GM10248 (cell line): ENCODE measurements around the gene KRT34.

Source experiments
- CTCF ChIA-PET: fragments of 300-600 bp; sonication (Branson Sonifier 250); formaldehyde crosslinking; extraction: SDS; loops from one replicate; lab custom pipeline; 2021; ENCODE audit warnings: antibody characterized with exemption; lab: Yijun Ruan, JAX
- POLR2A ChIA-PET: fragments of 350-650 bp; sonication (Branson Sonifier 250); formaldehyde crosslinking; extraction: SDS; loops from one replicate; lab custom pipeline; 2020; ENCODE audit warnings: antibody characterized with exemption; lab: Yijun Ruan, JAX
- DNase-seq: peaks from one replicate; pipeline ENCODE4 v3.0.0; 2012; ENCODE audit errors: extremely low spot score
- TF ChIP-seq, protein P1 (sequence below): IDR thresholded peaks from 2 replicates; pipeline ENCODE4 v1.5.1; 2012; ENCODE audit warnings: mild to moderate bottlenecking, low read depth; ENCODE audit errors: extremely low read depth, missing control alignments, control extremely low read depth

Gene KRT34

DNA sequence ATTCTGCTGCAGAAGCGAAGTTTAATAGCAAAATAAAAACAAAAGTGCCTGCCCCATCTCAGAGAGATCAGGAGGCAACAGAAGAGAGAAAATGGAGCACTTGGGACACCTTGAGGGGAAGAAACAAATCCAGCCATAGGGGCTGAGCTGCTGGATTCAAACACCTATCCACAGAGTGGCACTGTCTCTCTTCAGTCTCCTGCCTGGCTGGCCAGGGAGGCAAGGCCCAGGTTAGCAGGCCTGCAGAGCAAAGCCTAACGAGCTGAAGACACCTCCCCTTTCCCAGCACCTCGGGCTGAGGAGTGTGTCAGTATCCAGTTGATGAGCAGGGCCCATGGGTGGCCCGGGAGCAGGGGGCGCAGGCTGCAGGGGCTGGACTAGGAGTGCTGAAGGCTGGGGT is 24.1 kb upstream of the KRT34 start:
- CTCF ChIA-PET: no interaction called here

DNA sequence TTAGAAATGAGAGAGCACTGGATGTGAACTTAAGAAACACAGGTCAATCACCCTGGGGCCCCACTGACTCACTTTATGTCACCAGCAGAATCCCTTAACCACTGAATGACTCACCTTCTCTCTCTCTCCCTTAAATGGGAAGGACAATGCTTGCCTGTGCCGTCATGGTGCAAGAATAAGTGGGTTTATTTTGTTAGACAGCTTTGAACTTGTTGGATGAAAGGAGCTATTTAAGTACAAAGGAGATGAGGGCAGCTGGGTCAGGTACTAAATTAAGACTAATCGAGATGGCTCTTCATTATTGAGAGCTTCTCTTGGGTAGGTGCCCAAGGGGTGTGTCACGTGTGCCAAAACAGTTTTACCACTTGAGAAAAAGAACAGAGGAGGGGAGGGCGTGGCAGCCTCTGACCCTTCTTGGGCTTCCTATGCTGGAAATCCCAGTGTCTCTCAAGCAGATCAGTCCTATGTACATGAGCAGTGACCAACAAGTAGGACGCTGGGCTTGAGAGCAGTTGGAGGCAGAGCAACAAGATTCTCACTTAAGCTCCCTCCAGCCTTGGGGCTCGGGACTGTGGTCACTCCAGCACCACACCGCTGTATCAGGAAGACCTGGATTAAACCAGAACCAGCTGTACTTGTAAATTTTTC is 22.0 kb upstream of the KRT34 start:
- ChIA-PET POLR2A (no interaction called here), CTCF (interaction anchor here (1.0 to 1.7 kb wide), 7 partner anchors 13 to 245 kb away, joined by 3 to 6 read pairs (median 3); no protein-coding TSS in a partner anchor)
- no peak for DNase-seq
- TF ChIP-seq, protein P1, sequence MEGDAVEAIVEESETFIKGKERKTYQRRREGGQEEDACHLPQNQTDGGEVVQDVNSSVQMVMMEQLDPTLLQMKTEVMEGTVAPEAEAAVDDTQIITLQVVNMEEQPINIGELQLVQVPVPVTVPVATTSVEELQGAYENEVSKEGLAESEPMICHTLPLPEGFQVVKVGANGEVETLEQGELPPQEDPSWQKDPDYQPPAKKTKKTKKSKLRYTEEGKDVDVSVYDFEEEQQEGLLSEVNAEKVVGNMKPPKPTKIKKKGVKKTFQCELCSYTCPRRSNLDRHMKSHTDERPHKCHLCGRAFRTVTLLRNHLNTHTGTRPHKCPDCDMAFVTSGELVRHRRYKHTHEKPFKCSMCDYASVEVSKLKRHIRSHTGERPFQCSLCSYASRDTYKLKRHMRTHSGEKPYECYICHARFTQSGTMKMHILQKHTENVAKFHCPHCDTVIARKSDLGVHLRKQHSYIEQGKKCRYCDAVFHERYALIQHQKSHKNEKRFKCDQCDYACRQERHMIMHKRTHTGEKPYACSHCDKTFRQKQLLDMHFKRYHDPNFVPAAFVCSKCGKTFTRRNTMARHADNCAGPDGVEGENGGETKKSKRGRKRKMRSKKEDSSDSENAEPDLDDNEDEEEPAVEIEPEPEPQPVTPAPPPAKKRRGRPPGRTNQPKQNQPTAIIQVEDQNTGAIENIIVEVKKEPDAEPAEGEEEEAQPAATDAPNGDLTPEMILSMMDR: no peak

More for the DNA sequence above, 24.1 kb upstream of the KRT34 start:
- POLR2A ChIA-PET: no interaction called here
- TF ChIP-seq, protein P1: no peak
- no peak for DNase-seq

DNA sequence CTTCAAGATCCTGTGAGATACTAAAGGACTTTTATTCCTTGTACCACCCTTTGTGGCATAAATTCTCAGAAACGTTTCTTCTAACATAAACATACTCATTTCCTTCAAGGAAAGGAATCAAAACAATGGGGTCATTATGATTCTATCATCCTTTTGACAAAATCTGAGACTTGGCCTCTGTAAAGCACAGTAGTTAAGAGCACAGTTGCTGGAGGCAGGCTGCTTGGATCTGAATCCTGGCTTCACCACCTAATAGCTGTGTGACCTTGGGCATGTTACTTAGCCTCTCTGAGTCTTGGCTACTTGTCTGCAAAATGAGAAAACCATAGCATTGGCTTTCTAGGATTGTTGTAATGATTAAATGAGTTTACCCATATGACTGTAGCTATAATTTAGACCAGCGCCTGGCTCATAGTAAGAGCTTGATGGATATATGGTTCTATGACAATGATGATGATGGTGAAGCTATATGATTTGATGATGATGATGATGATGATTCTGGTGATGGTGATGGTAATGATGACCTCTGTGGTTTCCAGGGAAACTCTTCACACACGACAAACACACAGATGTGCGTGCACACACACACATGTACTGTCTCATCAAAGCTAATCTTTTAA is 21.4 kb upstream of the KRT34 start:
- ChIA-PET POLR2A (no interaction called here), CTCF (interaction anchor here (1.1 to 1.6 kb wide), 5 partner anchors 12 to 245 kb away, joined by 3 to 6 read pairs (median 3); no protein-coding TSS in a partner anchor)
- DNase-seq: no peak
- TF ChIP-seq, protein P1: no peak

- DNase-seq: no peak
- ChIA-PET POLR2A (no interaction called here), CTCF (no interaction called here)
- TF ChIP-seq, protein P1: no peak
Observed at GRCh38 chr17:41402161-41402560, 20.1 kb upstream of the KRT34 start.

DNA sequence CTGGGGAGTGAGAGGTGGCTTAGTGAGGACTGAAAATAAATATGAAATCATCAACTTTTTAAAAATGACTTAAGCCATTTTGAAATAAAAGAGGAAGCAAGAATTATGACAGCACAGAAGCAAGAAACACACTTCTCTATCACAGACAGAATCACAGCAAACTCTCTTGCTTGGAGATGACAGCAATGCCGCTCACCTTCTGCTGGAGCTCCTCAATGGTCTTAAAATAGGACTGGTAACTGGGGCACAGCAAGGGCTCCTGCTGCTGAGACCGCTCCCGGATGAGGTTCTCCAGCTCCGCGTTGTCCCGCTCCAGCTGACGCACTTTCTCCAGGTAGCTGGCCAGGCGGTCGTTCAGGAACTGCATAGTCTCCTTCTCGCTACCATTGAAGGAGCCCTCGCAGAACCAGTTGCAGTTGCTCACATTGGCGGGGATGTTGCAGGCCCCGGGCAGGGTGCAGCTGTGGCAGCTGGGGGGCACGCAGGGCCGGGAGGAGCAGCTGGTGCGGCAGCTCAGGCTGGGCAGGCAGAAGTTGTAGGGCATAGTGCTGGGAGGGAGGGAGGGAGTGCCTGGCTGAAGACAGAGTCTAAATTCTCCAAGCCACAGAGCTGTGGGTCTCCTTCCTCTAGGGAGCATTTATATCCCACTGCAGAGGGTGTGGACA is 15.0 kb upstream of the KRT34 start, which contains the start of gene KRT31:
KRT31 (minus strand) TSS at position 613 of the 665 bp plus-strand sequence; CDS start at position 544, 69 bp downstream.
- DNase-seq: no peak
- ChIA-PET CTCF (no interaction called here), POLR2A (no interaction called here)
- TF ChIP-seq, protein P1: no peak

- TF ChIP-seq, protein P1: no peak
- ChIA-PET POLR2A (no interaction called here), CTCF (interaction anchor here (1.0 kb wide), 1 partner anchor 8 kb away, joined by 3 read pairs; no protein-coding TSS in a partner anchor)
- no peak for DNase-seq
Observed at GRCh38 chr17:41396340-41396739, 14.2 kb upstream of the KRT34 start.
